Ovary (tissue), 3 donors: Measurements from ENCODE around the gene GJC2.

Experiments
- CTCF ChIP-seq, 3 donors: fragments of 450-650 bp in 2 of 3; fragments of 200-600 bp in 1 of 3; IDR thresholded peaks; one replicate each; pipeline versions ENCODE4 v1.5.1 to v1.8.0; 2016 to 2022; ENCODE audit warnings: antibody characterized with exemption in 3 of 3, mild to moderate bottlenecking in 1 of 3
- EP300 ChIP-seq: sonication (generic); formaldehyde crosslinking; IDR thresholded peaks from one replicate; pipeline ENCODE4 v1.6.1; 2017; ENCODE audit warnings: antibody characterized with exemption
- POLR2A ChIP-seq: fragments of 450-650 bp; IDR thresholded peaks from one replicate; pipeline ENCODE4 v1.6.1; 2017; ENCODE audit warnings: antibody characterized with exemption, mild to moderate bottlenecking, moderate library complexity
- donor health status: DM: no; HTN: no; CAD: no.

- TF ChIP-seq CTCF (IDR thresholded peaks at IDR 0.05) (no peak), POLR2A (no peak), EP300 (no peak)
Observed at GRCh38 chr1:228198977-228199590, 49.4 kb downstream of the GJC2 start.
